HG03095 (cell line): ENCODE data around the gene LTB4R2.
"Not testable (repeated sequence)": the region's sequence is repeated elsewhere in the genome, so short reads cannot be mapped to it uniquely, and the experiment has no call there.

Experiments used
- ATAC-seq: cut with Tn5 transposase; IDR thresholded peaks from one replicate; pipeline ENCODE4 v1.9.1; 2021; ENCODE audit warnings: moderate library complexity; ENCODE audit not compliant: unreplicated experiment

Gene LTB4R2

DNA sequence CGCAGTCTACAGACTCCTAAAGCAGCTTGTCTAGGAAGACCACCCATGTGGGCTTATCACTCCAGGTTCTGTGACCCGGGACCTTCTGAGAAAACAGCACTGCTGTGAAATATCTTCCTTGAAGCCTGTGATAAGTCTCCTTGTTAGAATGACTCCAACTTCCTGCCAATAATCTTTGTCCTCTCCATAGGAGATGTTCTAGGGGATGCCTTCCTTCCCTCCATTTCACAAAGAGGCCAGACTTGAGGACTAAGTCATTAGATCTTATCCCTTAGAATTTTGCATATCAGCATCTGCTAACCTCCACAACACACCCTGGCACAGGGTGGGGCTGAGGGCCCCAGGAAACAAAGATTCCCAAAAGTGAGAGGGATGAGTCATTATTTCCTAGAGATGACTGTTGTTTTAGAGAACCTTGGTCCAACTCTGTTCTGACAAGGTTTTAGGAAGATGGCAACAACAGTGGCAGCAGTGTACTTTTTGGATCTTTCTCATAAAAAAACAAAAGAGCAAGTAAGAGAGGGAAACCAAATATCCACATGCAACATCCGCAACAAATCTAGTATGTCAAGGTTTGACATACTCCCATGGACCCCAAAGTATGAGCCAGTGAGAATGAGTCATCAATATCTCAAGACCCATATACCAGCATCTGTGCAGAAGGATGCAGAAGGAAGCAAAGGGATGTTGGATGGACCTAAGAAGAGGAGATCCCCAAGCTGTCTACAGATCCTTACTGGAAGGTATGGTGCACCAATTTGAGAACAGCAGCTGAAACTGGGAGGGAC, 7.4 kb downstream of the LTB4R2 start:
- no peak for ATAC-seq

DNA sequence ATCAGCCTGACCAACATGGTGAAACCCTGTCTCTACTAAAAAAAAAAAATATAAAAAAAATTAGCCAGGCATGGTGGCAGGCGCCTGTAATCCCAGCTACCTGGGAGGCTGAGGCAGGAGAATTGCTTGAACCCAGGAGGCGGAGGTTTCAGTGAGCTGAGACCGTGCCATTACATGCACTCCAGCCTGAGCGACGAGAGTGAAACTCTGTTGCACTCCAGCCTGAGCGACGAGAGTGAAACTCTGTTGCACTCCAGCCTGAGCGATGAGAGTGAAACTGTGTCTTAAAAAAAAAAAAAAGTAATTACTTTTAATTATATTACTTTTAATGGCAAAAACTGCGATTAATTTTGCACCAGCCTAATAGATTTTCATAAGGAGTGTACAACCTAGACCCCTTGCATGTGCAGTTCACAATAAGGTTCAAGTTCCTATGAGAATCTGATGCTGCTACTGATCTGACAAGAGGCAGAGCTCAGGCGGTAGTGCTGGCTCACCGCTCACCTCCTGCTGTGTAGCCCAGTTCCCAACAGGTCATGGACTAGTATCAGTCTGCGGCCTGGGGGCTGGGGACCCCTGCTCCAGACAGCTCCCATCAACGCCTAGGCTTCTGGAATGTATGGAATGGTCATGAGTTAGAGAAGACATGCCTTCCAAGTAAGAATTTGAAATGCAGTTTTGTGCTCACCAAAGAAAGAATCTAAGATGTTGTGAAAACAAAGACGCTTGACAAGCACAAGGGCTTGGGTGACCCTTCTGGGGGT, 11.5 kb downstream of the LTB4R2 start:
- no peak for ATAC-seq

- no peak for ATAC-seq
These were observed 12.7 kb downstream of the LTB4R2 start for GRCh38 chr14:24322672-24323071.

GRCh38 chr14:24323341-24323740, 13.4 kb downstream of the LTB4R2 start:
- no peak for ATAC-seq

DNA sequence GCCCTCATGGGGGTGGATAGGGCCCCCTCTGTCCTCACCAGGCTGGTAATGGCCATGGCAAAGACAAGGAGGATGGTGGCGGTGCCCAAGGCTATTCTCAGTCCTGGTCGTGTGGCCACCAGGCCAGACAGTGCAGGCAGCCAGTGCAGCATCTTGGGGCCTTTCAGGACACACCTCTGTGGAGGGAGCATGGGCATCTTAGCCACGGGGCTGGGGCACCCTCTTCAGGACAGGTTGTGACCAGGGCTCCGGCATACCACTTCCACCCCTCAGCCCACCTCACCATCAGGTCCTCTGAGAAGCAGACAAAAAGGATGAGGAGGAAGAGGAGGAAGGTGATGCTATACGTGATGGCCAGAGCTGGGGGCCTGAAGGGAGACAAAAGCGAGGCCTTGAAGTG, 14.1 kb downstream of the LTB4R2 start:
- ATAC-seq = no peak

- ATAC-seq = no peak
These were observed 15.1 kb downstream of the LTB4R2 start for GRCh38 chr14:24325041-24325530.

- ATAC-seq = no peak
These were observed 16.0 kb downstream of the LTB4R2 start for GRCh38 chr14:24325963-24326362.

DNA sequence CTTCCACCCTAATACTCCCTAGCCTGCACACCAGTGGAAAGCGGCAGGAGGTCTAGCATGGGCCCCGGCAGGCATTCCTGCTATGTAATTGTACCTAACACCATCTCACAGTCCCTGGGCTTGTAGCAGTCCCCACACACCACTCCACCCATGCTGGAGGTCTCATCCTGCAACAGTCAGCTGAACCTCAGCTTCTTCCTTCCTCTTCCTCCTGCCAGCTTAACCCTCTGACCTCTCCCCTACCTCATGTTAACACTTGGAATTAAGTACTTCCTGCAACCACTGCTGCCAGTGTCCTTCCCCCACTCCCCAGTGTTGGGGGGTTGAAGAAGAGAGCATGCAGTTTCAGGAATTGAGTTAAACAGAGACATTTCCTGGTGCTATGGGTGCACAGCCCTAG, 17.4 kb downstream of the LTB4R2 start:
- ATAC-seq = no peak

GRCh38 chr14:24327914-24328313, 18.0 kb downstream of the LTB4R2 start:
- not testable (repeated sequence) for ATAC-seq

- no peak for ATAC-seq
These were observed 19.2 kb downstream of the LTB4R2 start for GRCh38 chr14:24329073-24329663.

- no peak for ATAC-seq
These were observed 19.8 kb downstream of the LTB4R2 start for GRCh38 chr14:24329736-24330135.

- ATAC-seq = no peak
These were observed 21.2 kb downstream of the LTB4R2 start for GRCh38 chr14:24330973-24331674.

DNA sequence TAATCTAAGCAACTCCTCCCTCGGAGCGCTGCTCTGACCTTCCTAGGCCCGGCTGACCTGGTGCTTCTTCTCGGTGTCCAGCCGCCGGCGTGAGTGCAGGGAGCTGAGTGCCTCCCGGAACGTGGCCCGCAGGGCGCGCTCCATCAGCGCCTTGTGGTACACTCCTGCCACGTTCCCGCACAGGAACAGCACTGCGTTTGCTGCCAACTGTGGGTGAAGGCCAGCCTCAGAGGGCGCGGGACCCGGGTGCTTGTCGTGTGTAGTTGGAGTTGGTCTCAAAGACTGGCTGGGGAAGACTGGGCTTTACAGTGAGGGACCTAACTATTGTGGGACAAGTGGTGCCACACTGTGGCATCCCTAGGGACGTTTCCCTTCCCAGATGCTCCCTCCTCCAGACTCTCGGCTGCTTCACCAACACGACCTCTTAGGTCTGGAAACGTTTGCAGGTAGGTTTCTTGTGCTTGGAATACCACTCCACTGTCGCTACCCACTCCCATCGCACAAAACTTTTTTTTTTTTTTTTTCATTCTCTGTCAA, 21.9 kb downstream of the LTB4R2 start:
- no peak for ATAC-seq

DNA sequence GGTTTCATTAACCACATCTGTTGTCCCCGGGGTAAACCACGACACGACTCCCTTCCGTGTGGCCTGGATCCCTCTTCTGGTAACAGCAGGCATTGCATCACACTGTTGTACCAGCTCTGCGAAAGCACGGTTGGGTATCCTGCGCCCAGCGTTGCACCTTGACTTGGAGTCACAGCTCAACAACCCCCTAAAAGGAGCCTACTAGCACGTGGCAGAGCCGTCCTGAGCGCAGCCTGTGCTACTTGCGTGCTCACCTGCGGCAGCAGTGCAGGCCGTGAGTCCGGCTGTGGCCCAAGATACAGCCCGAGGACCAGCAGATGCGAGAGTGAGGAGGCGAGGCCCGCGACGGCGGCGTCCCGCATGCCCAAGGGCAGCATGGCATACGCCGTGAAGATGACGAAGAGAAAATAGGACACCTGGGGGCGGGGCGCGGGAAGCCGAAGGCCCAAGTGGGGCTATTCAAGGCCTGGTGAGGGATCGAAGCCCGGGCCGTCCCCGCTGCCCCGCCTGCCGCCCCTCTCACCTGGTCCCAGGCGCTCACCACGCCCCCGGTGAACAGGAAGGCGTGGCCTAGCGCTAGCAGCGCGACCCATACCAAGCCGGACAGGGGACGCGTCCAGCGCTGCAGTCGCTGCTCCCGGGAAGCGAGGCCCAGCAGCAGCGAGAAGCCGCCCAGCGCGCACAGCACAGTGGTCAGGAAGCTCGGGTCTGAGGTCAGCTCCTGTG, 22.5 kb downstream of the LTB4R2 start:
- peak; percentile 77 for ATAC-seq

GRCh38 chr14:24334431-24335291, 24.7 kb downstream of the LTB4R2 start, which contains the start of gene ADCY4:
Gene ADCY4 (minus strand): TSS chr14:24335071. CDS start chr14:24334652, 419 bp downstream.
- ATAC-seq = no peak

DNA sequence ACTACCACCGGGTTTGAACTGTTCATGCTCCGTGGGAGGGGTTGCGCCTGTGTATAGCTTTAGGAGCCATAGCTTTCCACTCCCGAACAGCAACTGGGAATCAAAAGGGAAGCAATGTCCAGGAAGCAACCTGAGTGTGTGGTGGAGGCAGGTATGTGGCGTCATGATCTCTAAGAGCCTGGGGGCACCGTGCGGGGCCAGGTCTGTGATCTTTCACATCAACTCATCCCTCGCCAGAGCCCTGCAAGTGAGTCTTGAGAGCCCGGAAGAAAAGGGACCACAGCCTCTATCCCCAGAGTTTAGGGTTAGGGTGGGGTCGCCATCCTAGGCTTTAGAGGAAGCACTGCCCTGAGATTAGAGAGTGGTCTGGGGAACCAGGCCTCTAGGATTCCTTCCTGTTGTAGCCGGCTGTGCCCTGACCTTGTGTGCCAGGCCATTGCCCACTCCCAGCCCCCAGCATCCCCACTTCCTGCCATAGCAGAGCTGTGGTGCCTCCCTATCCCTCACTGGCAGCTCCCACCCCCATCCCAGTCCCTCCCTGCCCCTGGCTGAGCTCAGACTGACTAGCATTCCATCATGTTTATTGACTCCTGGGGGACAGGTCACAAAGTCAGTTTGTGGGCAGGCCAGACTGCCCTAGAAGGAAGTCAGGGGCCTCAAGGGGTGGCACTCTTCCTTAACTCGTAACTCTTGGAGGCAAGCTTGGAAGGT, 25.7 kb downstream of the LTB4R2 start:
- ATAC-seq = no peak

DNA sequence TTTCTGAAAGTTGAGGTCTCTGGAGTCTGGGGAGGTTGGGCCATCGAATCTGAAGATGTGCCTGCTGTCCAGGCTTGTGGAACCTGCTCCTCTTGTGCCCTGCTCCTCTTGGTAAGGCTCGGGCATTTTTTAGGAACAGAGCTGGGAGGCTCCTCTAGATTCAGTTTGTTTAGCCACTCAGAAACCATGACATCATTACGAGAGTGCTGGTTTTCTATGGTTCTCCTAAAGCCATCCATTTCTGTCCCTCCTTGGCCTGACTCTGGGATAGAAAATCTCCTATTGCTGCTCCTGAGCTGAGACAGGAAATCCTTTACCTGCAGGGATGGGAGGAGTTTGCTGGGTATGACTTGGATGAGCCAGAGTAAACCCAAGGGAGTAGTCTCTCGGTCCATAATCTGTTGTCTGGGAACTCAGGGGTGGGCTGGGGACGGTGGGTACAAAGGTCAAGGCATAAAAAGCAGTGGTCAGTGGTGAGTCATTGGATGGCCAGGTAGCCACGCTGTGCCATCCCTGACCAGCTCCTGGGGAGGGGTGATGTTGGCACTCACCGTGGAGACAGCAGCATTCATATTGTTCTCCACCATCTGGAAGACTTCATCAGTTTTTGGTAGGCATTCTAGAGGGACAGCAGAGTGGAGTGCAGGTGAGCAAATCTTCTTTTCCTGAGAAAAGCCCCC, 27.3 kb downstream of the LTB4R2 start:
- ATAC-seq = no peak

GRCh38 chr14:24337824-24338175, 27.9 kb downstream of the LTB4R2 start:
- ATAC-seq = no peak
